SK-N-MC (cell line): ENCODE data around the gene NEDD9.

ENCODE experiments used
- EZH2 ChIP-seq: fragments of 200-600 bp; sonication (generic); IDR thresholded peaks from one replicate; pipeline ENCODE4 v1.6.1; 2017; ENCODE audit warnings: antibody characterized with exemption
- POLR2AphosphoS5 ChIP-seq: IDR thresholded peaks from 2 replicates; pipeline ENCODE4 v1.6.1; 2012; ENCODE audit warnings: mild to moderate bottlenecking, low read depth, low read length, borderline replicate concordance

DNA sequence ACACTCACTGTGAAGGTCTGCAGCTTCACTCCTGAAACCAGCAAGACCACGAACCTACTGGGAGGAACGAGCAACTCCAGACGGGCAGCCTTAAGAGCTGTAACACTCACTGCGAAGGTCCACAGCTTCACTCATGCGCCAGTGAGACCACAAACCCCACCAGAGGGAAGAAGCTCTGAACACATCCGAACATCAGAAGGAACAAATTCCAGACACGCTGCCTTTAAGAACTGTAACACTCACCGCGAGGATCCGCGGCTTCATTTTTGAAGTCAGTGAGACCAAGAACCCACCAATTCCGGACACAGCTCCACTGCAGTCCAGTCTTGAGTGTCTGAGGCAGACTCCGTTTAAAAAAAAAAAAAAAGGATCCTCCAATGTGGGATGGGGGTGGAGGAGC, 60.5 kb downstream of the NEDD9 start:
- TF ChIP-seq EZH2 (no peak), POLR2AphosphoS5 (no peak)
